ENCODE data around the gene TRAK1. TPM values are rescaled to one million over a fixed set of nuclear protein-coding genes. Genes with fewer than 3 reads are reported as not detected.

Gene TRAK1
- total RNA-seq, 1 donor from 2014 or later = 169 TPM

DNA sequence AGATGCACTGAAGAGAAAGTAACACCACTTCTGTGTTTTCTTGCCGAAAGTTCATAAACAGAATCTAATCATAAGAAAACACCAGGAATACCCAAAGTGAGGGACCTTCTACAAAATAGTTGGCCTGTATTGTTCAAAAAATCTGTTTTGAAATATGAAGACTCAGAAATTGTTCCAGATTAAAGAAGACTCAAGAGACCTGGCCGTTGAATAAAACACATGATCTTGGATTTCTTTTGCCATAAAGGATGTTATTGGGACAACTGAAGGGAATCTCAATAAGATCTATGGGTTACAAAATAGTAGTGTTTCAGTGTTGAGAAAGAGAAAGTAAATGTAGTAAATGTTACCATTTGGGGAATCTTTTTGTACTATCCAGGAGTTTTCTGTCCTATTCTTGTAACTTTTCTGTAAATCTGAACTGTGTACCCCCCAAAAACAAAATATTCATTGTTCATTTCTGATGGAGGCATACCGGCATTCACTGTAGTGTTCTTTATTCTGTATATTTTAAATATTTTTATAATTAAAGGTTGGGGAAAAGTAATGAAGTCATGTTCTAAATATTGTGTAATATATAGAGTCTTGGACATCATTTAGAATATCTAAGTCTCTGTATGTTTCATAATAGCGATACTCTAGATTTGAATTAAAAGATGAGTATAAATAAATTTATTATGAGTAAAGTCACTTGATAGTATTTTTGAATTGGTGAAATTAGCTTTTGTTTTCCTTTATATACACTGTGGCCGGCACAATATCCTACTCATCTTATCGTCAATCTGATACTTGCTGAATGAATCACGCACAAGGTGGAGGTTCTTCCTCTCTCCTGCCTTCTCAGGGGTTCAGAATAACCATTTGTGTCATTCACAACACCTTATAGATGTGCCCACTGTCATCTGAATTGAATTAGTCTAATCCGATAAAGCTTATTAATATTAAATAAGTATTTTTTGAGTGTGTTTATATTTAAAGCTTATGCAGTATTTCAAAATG is 66.7 kb downstream of the TRAK1 start:
- no peak for DNase-seq

DNA sequence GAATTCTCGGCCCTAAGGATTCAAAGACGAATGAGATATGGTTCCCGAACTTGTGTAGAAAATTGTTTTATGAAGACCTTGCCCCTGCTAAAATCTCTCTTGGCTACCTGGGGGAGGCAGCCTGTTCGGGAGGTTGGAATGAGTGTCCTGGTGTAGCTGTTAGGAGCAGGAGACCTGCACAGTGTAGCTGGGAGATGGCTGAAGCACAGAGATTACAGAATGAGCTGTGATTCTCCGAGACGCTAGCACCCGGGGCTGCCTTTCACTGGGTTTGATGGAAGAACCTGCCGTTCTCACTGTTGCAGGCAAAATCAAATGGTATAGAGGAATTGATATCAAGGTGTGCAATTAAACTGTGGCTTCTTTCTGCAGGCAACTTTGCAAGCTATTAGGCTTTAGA is 68.0 kb downstream of the TRAK1 start:
- DNase-seq = no peak

DNA sequence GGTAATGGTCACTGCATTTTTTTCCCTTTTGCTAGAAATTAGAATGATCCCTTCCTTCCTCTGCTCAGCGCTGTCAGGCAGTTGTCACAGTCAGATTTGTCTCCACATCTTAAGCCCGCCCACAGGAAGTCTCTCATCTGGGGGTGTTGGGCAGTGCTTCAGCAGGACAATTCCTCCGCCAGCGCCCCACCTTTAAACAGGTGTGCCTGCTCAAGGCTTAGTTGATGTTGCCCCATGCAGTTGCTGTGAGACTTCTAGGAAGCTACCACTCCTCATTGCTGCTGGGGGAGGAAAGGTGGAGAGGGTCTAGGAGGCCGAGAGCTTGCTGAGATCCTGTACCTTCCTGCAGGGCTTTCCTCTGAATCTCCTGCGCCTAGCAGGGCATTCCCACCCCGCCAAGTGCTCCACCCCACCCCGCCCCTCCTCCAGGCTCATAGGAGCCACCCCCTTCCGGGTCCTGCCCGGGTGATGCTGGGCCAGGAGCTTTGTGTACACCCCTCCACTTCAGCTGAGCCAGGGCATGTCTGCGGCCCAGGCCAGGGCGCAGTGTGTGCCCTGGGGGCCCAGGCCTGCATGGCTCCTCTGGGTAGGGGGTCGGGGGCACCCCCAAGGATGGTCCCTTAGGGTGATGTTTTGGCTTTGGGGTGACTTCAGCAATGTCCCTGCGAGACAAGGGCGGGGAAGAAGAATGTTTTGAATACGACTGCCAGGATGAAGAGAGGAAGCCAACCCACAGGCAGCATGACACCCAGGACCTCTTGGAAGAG is 68.7 kb downstream of the TRAK1 start:
- peak; percentile 61 for DNase-seq

DNA sequence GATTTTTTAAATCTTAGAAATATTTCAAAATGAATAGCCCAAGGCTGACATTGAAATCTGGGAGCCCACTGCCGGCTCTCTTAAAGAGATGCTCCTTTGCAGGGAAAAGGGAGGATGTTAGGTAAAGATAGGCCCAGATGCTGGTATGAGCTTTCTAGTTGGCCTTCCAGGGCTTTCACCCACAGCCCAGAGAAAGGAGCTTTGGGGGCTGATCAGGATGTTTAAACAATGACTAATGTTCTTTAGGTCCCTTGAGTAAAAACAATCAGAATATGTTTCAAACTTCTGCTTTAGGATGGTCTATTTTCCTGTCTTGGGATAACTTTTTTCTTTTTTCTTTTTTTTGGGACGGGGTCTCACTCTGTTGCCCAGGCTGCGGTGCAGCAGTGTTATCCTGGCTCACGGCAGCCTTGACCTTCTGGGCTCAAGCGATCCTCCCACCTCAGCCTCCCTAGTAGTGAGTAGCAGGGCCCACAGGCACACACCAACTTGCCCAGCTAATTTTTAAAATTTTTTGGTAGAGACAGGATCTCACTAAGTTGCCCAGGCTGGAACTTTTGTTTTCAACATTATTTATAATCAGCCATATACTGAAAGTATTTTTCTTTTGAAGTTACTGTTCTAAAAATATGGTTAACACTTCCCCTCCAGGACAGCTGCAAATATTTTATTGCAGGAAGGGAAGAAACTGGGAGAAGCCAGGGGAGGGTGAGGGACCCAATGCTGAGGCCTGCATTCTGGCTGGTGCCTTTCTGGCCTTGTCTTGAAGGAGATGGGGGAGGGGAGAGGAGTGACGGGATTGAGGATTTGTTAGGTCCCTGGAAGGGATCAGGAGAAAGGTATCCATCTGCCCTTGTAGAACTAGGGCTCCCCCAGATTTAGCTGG is 70.1 kb downstream of the TRAK1 start:
- DNase-seq = no peak

DNA sequence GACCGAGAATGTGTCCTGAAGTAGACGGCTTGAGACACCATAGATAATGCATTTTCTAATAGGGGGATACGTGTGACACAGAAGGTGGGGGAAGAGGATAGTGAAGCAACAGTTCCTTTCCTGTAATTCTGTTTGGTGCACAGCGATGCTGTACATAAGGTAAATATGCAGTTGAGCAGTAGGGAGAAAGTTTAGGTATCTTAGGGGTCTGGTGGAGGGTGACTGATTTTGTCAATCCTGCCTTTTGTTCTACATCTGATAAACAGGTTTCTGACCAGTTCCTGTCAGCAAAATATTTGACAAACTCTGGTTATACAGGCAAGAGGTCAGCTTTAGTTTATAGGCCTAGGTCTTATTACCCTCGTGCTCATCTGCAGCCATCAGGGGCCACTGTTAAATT is 71.3 kb downstream of the TRAK1 start:
- no peak for DNase-seq

DNA sequence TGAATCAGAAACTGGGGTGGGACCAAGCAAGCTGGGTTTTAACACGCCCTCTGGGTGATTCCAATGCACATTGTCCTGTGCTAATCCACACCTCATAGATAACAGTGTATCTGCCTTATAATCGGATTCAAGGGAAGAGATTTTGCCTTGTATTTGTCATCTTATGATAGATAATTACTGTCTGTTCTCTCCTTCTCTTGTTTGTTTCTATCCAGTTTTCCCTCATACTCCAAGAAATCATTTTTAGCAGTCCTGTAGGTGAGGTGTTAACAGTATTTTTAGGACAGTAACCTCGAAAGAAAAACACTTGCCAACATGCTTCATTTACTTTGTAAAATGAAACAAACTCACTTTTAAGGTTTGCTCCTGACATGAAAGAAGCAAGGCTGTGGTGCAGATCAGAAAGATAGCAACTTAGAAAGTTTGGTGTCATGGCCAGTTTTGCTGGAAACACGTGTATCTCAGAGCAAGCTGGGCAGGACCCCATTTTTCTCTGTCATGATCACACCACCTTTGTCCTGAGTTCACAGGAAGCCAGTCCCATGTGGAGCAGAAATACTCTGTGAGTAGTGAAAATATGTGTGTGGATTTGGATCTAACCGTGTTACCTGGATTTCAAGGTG is 72.6 kb downstream of the TRAK1 start:
- DNase-seq = no peak

DNA sequence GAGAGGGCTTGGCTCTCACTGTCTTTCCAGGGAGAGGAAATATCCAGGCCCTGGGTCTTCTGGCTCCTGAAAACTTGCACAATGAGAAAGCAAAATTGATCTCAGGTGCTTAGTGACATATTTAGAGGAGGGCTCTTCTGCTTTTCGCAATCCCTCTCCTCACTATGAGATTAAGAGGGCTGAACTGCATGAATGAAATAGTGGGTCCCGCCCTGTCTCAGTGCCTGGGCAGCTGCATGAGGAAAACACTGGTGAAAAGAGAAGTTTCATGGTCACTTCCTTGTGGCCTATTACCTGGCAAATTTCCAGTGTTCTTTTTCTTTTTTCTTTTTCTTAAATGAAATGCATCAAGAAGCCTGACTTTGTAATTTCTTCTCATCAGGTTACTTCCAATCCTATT is 73.5 kb downstream of the TRAK1 start:
- no peak for DNase-seq

DNA sequence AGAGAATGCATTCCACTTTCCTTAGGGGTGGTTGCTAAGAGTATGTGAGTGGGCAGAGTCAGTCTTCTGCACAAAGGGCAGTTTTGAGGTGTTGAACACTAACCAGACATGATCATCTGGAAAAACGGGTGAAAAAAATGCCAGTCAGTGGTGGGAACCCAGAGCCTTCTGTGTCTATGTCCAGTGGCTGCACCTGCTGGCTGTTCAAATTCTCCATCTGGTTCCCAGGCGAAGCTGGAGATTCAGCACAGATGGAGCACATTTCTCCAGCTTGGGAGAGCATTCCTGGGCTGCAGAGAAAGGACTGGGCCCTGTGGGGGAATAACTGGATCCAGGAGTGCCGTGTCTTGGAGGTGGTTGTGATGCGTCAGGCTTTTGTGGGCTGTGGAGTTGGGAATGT is 74.1 kb downstream of the TRAK1 start:
- no peak for DNase-seq

DNA sequence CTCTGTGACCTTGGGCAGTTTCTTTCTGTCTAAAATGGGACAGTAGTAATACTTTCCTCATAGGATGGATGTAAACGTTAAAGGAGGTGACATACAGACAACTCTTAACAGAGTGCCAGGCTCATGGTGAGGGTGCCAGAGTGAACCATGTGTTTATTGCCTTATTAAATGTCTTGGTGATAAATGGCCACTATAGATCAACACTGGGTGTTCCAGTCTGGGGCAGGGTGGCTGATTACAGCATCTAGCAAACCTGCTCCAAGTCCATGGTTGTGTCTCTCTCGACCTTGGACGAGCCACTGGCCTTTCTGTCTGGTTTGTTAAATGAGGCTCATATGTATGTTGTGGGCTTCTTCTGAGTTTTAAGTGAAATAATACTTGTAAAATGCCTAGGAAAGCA is 75.1 kb downstream of the TRAK1 start:
- DNase-seq = no peak

DNA sequence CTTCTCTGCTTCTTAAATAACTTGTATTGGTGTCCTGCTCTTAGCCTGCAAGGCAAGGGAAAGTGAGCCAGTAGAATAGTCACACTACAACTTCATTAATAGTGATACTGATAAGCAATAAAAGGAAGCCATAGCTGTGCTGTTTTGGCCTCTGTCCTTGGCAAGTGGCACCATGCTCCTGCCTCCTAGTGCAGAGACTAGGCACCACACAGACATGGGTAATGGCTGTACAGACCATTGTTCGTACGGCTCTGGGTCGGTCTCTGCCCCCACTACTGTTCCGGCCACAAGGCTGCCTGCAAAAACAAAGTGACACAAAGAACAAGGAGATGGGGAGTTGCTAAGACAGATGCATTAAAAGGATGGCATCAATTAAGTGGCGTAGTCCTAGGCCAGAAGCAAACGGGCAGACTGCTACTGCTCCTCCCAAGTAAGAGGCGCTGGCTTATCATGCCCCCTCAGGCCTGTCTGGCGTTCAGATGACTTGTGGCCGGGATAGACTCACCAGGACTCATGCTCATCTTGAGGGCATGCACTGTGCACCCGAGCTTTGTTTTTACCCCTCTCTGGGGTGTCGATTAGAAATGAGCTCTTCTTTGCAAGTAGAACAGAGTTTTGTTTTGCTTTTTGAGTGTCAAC is 75.6 kb downstream of the TRAK1 start:
- DNase-seq = no peak

DNA sequence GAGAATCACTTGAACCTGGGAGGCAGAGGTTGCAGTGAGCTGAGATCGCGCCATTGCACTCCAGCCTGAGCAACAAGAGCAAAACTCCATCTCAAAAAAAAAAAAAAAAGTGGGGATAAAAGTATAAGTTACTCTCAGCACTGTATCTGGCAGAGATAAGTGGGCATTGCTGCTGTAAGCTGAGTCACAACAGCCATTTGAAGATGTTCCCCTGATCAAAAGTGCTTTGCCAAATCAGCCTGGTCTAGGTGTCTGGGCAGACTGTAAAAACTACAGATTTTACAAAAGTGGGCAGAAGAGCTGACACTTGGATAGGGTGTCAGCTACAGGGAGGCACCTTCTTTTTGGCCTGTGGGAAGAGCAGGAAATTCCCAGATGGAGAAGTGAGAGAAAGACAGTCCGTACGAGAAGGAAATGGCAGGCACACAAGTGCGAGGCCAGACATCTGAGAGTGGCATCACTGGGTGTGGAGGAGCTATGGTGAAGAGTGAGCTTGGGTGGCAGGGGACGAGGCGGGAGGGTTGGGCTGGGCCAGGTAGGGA is 78.5 kb downstream of the TRAK1 start:
- no peak for DNase-seq

DNA sequence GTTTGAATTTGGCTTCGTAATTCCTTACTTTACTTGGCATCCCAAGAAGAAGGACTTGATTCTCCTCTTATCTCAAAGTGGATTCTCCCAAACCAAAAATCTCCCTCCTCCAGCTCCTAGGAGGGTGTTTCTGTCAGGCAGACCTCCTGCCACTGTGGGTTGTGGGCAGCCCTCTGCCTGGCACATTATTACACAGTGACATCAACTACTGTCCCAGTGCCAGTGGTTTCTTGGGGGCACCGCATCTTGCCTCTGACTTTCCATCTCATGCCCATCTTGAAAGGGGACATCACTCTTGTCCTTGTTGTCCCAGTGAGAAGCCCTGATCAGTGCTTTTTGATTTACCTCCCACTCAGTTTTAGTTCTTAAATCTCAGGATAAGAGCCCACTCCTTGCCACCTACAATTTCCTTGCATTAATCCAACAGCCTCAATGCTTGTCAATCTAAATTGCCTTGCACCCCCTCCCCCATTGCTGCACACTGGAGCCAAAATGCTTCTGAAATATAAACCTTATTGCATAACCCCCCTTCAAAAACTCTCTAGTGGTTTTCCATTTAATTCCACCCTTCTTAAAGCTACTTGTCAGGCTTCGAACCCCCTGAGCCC is 81.0 kb downstream of the TRAK1 start:
- DNase-seq = no peak

DNA sequence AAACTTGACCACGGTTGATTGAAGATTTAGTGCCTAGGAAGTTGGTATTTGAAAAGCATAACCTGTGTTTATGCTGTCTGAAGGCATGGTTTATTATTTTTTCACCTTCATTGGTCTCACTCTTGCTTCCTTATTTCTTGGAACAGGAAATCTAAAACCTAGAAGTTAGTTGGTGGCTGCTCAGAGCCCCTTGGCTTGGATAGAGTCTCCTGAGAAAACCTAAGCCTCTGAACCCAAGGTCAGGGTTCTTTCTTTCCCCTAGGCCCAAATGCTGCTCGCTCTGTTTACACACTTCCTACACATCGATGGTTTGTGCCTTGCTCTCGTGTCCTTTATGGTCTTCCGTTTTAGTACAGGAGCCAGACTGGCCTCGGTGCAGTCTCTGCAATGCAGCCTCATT is 82.2 kb downstream of the TRAK1 start:
- DNase-seq = no peak

DNA sequence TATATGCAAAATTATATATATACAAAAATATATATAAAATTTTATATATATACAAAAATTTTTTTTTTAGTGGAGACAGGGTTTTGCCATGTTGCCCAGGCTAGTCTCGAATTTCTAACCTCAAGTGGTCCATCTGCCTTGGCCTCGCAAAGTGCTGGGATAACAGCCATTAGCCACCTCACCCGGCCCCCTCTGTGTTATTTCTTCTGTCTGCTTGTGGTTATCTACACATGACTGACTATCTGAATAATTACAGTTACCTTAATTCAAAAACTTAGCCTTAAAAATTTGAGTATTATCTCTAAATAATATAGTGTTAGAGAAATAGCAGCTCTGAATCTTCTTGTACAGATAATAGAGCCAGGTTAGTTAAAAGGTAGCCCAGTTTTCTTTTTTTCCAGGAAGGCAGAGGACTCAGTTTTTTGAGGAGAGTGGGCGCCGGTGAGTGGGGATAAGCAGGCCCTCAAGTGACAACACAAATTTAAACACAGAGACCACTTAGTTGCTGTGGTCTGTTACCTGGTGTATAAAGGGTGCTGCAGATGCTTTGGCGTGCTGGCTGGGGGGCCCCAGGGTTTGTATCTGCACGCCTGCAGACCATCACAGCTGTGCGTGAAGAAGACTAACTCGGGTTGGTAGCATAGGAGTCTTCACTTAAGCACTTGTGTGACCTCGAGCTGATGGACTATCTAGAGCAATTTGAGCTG is 83.7 kb downstream of the TRAK1 start:
- no peak for DNase-seq

DNA sequence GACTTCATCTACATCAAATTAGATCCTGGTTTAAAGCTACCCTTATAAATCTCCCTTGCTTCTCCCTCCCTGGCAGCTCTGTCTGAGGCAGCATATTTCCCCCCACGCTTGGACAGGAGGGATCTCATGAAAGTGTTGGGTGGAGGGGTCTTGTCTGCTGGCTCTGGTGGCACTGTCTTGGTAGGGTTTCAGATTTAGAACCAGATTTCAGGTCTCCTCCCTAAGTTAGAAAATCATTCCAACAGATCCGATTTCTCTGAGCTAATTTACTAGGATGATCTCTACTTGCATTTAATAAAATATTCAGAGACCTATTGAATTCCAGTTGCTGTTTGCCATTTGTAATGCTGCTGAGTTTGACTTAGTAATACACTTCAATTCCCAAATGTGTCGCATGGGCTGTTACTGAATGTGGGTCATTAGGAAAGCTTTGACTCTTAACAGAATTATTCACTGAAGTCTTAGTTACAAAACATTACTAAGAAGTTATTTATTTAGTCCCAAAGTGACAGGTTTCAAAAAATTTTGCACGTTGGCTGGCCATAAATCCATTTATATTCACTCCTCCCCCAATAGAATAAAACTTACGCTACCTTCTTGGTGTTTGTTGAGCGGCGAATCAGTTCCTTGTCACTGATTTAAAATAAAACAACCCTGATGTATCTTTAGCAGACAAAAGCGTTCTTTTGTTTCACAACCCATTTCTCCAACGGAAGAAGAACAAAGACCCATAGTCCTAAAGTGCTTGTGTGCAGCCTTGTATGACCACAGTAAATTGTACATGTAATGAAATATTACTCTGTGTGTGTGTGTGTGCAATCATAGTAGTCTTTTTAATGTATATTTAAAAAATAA is 84.5 kb downstream of the TRAK1 start:
- no peak for DNase-seq

DNA sequence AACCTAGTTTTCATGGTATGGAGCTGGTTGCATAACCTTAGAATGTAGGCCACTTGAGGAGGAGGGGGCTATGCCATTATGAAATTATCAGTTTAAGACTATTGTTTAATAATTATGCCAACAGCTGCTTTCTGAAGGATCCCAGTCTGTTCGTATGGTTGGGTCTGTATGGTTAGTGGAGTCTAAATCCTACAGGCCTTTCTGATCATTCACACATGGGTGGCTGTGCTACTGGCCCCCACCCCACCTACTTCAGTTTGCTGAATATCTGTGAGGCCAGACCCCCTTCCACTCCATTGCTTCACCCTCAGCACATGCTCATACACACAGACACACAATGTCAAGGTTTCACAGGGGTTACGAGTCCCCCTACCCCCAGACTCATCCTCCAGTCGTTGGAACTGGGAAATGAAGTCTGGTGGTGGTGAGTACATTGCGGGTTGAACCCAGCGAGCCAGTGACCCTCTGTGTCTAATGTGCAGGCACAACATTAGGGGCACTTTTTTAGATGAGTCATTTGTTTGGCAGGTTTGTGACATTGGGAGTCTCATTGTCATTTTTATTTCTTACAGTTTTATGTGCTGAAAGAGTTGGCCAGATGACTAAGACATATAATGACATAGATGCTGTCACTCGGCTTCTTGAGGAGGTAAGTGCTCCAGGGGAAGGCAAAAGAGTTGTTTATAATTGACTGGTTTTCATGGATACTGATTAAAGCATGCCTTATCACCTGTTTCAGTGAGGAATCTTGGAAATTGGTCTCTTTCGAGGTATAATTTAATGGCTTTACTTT is 85.3 kb downstream of the TRAK1 start:
- no peak for DNase-seq

DNA sequence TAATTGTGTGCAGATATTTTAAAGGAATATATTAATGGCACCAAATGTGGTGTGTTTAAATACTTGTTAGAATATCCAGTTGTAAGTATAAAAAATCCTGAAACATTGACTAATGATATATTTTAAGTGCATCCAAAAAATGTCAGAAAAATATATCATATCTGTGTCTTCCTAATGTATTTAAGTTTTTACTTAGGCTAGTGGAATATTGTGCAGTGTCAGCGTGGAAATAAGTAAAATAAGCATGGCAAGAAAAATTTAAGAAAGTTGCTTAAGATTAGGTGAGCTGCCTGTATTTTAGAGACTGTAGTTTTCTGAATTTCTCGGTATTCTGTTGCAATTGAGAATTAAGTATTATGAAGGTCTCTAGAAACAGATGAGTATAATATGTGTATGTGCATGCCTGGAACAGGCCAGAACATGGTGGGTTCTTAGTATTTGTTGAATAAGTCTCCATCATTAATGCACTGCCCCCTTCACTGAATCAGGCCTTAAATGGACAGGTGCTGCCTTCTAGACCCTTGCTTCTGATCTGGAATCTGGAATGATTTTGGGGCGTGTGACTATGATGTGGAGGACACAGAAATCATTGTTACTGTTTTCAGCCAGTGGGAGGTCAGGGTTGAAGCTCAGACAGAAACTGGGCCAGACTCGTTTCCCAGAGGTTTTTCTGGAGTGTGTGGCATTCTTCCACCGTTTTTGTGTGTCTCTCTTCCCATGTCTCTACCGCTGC is 86.1 kb downstream of the TRAK1 start:
- no peak for DNase-seq

DNA sequence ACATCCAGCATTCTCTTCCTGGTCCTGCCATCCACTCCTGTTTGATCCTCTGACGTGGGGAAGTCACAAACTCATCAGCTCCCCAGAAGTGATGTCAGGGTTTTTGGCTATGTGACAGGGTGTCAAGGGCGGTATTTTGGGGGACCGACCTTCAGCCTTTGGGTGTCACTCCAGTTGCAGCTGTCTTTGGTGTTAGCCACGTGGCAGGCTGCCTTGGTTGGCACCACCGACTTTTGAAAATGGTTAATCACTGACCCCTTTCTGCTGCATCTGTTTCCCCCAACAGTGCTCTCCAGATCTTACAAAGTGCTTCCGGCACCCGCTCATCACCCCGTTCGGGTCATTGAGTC is 86.6 kb downstream of the TRAK1 start:
- no peak for DNase-seq
